GM18507 (cell line): ENCODE data around the gene RNU2-1.
A peak's percentile ranks its signal among the peaks of the same experiment; 100 is the strongest.
"Not testable (repeated sequence)": the region's sequence is repeated elsewhere in the genome, so short reads cannot be mapped to it uniquely, and the experiment has no call there.

Source experiments
- DNase-seq: peaks from one replicate; pipeline ENCODE4 v3.0.0; 2011; ENCODE audit warnings: low read depth; ENCODE audit not compliant: insufficient read length; ENCODE audit errors: extremely low spot score
- FAIRE-seq: peaks from 2 replicates; lab custom pipeline; 2011; peaks lifted over from hg19 to GRCh38; lab: Jason Lieb, UNC

The RNU2-1 gene

DNA sequence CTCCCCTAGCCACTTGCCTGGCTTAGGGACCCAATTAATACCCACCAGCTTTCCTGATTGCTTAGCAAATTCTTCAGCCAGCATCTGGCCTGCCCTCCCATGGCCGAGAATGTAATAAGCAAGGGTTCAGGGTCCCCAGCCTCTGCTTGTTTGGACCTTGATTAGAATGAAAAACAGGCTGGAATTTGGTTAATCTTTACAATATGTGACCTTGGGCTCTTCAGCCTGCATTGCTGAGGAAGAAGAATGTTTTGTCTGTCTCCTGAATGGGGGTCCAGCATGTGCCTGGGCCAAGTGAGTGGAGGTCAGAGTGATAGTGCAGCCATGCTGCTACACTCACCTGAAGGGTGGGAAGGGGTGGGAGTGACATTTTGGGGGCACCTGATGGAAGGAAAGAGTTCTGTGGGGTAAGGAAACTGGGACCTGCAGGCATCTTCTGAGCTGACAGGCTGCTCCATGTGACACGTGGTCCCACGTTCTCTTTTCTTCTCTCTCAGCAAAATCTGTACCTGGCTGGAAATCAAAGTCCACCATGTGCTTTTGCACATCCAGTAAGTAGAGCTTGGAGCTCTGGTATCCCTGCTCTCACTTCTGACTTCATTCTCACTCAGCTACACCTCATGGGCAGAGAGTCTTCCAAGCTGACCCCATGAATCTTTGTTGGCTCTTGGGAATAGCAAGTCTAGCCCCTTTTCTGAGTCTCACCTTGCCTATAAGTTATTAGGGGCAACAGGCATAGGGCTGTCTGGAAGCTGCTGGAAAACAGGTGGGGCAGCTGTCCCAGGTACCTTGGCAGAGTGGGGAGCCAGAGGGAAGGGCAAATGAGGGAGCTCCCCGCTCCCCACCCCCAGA lies 16.8 kb downstream of the RNU2-1 start:
- DNase-seq (no peak), FAIRE-seq (no peak)

DNA sequence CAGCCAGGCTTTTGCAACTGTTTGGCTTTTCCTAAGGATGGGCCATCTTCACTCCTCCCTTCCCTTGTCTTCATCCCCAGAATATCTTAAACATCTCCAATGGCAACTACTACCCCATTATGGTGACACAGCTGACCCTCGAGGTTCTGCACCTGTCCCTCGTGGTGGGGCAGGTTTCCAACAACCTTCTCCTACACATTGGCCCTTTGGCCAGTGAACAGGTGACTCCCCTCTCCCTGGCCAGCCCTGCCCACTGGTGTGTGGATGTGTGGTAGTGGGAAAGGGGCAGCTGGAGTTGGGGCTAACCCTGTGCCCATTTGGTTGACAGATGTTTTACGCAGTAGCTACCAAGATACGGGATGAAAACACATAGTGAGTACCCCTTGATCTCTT lies 17.4 kb downstream of the RNU2-1 start:
- FAIRE-seq = no peak
- no peak for DNase-seq

DNA sequence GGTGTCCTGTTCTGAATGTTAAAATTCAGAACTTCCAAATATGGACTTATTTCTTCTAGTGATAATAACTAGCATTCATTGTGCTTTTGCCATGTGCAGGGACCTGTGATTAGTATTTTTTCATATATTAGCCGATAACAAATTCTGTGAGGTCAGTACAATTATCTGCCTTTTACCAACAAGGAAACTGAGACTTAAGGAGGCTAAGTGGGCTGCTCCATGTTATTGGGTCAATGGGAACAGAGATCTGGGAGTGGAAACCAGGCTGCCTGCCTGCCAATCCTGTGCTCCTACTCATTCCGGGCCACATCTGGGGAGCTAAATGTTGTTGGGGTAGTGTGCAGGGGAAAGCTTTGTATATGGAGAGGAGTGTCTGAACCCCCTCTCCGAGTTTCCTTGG lies 18.4 kb downstream of the RNU2-1 start:
- no peak for FAIRE-seq

DNA sequence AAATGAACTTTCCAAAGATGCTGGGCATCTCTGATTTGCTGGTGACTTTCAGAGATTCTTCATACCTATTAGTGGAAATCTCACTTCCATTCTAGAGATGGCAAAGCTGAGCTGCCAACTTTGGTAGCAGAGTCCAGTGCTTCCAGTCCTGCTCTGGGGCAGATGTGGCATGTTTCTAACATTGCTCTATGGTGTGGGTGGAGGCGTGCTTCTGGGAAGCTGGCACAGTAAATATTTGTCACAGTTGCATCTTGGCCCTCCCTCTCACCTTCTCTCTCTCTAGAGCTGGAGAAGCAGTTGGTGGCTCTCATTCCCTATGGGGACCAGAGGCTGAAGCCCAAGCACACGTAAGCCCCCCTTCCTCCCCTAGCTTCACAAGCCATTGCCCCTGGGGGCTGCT lies 20.2 kb downstream of the RNU2-1 start:
- no peak for FAIRE-seq
- DNase-seq = no peak

More for the DNA sequence above, 18.4 kb downstream of the RNU2-1 start:
- no peak for DNase-seq

DNA sequence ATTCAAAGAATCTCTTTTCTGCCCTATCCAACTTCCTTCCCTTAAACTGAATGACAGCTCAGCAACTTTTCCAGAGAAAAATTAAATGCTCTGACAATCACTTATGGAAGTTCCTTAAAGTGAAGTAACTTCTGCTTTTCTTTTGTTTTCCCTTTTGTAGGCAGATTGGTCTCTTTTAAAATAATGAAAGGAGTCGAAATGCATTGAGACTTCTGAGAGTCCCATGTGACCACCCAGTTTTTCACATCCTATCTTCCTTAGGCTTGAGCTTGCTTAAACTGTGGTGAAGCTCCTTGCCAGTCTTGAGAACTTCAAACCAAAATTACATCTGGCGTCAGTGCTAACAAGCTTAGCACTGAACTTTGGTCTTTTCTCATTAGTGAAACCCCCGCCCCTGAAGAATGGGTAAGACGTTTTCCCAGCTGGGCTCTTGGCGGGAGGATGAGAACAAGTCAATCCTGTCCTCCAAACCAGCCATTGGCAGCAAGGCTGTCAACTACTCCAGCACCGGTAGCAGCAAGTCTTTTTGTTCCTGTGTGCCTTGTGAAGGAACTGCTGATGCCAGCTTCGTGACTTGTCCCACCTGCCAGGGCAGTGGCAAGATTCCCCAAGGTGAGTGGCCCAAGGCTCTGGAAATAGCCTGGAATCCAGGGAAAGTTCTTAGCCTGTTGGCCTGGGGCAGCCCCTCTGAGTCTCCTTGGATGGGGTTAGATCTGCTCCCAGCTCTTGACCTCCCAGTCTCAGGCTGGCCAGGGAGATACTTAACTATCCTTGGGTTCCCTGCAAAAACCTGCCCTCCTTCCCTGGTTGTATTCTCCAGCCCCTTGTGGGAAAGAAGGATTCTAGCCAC lies 20.9 kb downstream of the RNU2-1 start:
- FAIRE-seq (no peak), DNase-seq (no peak)

DNA sequence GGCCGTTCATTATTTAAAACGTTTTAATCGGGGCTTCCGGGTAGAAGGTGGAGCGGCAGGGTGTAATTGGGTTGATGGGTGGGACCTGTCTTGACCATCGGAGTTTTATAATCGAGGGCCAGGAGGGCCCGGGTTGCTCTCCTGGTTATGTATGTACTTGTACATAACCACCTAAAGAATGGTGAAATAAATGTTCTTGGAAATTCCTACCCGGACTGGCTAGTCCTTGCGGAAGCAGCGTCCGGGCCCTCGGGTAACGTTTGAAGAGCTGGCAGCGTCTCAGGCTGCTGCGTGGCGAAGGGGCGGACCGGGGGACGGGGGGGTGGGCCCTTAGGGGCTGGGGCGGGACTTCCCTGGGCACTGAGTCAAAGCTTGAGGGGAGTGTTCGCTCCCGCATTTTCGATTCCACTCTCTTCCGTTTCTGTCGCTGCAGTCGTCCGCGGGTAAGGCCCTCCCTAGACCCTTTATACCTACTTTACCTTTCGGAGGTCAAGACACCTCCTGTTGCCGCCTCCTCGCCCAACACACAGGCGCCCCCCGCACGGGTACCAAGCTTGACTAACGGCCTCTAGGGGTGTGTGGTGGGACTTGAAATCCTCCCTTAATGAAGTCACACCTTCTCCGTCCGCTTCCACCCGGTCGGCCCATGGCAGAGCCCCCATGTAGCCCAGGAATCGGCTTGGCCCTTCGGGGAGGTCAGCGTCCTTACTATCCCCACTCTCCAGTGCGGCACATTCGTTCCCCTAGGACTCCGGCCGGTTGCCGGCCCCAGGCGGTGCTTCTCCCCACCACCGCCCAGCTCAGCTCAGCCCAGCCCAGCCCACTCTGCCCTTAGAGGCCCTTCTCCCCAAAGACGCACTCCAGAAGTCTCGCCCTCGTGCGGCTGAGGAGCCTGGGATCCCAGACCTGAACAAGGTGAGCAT lies 22.0 kb downstream of the RNU2-1 start, which contains the start of gene TMEM106A:
Gene TMEM106A, plus strand, starts transcription at position 396 of the 923 bp plus-strand sequence. CDS start 1,167 bp downstream, outside the sequence.
- FAIRE-seq = peak; percentile 85
- DNase-seq = peak; percentile 81

DNA sequence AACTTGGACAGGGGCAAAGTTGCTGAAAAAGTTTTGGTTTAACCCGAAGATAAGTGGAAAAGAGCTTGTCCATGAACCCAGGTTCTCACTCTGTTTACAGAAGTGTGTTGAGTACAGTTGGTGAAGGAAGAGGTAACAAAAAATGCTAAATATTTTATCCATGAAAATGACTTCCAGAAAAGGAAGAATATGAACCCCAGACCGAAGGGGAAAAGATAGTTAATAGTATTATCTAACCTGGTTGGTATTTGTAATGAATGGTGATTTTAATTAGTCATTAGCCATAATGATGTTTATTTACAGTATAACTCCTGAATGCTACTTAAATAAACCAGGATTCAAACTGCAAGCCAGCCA lies 22.7 kb downstream of the RNU2-1 start:
- FAIRE-seq (no peak), DNase-seq (no peak)

DNA sequence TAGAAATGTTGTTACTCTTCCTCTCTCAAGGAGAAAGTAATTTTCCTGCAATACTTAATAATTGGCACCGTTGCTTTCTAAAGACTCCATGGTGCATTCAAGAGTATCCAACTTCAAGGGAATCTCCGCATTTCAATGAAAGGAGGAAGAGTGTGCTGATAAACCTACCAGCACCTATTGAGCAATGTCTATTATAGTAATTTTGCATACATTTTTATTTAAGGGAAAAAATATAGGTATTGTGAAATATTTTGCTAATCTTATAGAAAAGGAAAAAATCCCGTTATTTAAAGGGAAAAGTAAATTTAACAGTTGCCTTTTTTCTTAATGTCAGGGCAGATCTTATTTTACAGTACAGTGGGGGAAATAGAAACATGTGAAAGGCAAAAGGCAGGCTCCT lies 23.2 kb downstream of the RNU2-1 start:
- DNase-seq (no peak), FAIRE-seq (no peak)

DNA sequence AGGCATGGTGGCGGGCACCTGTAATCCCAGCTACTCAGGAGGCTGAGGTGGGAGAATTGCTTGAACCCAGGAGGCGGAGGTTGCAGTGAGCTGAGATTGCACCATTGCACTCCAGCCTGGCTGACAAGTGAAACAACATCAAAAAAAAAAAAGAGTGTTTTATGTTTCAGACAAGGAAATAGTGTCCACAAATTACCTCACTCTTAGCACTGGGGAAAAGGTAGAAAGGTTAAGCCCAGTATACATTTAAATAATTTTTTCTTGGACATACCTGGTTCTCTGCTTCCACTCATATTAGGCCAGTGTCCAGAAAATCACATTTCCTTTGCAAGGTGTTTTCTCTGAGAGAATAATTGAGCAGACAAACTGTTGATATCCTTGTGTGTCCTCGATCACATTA lies 30.8 kb downstream of the RNU2-1 start:
- FAIRE-seq, DNase-seq: not testable (repeated sequence)

DNA sequence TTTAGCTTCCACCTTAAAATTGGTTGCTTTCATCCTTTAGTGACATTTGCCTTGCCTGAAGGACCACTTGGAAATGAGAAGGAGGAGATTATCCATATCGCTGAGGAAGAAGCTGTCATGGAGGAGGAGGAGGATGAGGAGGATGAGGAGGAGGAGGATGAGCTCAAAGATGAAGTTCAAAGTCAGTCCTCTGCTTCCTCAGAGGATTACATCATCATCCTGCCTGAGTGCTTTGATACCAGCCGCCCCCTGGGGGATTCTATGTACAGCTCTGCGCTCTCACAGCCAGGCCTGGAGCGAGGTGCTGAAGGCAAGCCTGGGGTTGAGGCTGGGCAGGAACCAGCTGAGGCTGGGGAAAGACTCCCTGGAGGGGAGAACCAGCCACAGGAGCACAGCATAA lies 33.6 kb downstream of the RNU2-1 start:
- DNase-seq (no peak), FAIRE-seq (no peak)

DNA sequence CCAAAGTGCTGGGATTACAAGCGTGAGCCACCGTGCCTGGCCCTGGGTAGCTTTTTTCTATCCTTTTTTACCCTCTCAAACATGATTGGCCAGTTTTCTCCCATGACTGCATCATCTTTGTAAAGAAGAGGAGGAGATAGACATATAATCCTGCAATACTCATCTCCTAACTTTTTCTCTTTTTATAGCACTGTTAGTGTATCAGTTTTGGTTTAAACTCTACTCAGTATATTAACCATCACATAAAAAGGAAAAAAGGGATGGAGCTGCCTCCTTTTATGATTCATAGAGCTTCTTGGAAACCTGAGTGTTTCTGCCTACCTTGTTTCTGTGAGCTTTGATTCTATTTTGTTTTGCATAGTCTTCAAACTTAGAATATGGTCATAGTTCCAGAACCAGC lies 34.1 kb downstream of the RNU2-1 start:
- FAIRE-seq (no peak), DNase-seq (no peak)

DNA sequence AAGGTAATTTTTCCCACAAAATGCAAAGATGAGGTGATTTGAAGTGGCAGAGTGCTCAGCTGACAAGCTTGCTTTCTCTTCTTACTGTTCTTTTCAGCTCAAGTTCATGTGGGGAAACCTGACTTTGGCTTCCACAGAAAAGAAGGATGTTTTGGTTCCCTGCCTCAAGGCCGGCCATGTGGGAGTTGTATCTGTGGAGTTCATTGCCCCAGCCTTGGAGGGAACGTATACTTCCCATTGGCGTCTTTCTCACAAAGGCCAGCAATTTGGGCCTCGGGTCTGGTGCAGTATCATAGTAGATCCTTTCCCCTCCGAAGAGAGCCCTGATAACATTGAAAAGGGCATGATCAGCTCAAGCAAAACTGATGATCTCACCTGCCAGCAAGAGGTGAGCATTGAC lies 40.5 kb downstream of the RNU2-1 start:
- DNase-seq (no peak), FAIRE-seq (no peak)

DNA sequence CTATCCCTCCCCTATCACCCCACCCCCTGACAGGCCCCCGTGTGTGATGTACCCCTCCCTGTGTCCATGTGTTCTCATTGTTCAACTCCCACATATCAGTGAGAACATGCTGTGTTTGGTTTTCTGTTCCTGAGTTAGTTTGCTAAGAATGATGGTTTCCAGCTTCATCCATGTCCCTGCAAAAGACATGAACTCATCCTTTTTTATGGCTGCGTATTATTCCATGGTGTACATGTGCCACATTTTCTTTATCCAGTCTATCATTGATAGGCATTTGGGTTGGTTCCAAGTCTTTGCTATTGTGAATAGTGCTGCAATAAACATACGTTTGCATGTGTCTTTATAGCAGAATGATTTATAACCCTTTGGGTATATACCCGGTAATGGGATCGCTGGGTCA lies 47.1 kb downstream of the RNU2-1 start:
- not testable (repeated sequence) for DNase-seq, FAIRE-seq

DNA sequence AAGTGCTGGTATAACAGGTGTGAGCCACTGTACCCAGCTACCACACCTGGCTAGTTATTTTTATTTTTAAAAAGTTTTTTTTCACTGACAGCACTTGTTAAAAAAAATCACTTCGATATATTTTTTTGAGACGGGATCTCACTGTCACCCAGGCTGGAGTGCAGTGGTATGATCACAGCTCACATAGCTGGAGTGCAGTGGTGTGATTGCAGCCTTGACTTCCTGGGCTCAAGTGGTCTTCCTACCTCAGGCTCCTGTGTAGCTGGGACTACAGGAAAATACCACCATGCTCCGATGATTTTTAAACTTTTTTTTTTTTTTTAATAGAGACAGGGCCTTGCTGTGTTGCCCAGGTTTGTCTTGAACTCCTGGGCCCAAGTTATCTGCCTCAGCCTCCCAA lies 49.9 kb downstream of the RNU2-1 start:
- FAIRE-seq = no peak
- DNase-seq = no peak
